Peyer's patch (tissue), 4 donors: ENCODE data around the gene BMF.

Source experiments
- POLR2A ChIP-seq, 2 donors: fragments of 450-650 bp; IDR thresholded peaks; one replicate each; pipeline ENCODE4 v1.5.1; 2017; ENCODE audit warnings: antibody characterized with exemption in 2 of 2, mild to moderate bottlenecking in 2 of 2, moderate library complexity in 2 of 2
- TF ChIP-seq, protein P1 (sequence below), 6 experiments: fragments of 450-650 bp in 4 of 6; fragments of 200-600 bp in 2 of 6; sonication (generic) in 1 of 6; IDR thresholded peaks; one replicate each; pipeline ENCODE4 v1.5.1; 2017 to 2019; ENCODE audit warnings: antibody characterized with exemption in 6 of 6, mild to moderate bottlenecking in 3 of 6, moderate library complexity in 1 of 6

DNA sequence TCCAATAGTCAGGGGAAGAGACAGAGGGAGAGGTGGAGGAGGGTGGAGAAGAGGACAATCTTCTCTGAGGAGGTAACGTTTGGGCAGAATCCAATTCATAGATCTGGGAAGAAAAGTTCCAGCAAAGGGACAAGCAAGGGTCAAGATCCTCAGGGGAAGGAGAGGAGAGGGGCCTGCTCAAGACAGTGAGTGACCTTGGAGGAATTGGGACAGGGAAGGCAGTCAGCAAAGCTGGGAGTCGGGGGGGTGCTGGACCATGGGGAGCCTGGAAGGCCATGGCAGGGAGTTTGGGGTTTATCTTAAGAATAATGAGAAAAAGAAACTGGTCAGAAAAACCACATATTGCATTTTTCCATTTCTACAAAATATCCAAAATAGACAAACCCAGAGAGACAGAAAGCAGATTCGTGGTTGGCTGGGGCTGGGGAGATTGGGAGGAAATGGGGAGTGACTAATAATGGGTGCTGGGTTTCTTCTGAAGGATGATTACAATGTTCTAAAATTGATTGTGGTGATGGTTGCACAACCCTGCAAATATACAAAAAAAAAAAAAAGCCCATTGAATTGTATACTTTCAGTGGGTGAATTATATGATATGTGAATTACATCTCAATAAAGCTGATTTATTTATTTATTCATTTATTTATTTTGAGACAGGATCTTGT is 50.1 kb downstream of the BMF start:
- TF ChIP-seq, protein P1, sequence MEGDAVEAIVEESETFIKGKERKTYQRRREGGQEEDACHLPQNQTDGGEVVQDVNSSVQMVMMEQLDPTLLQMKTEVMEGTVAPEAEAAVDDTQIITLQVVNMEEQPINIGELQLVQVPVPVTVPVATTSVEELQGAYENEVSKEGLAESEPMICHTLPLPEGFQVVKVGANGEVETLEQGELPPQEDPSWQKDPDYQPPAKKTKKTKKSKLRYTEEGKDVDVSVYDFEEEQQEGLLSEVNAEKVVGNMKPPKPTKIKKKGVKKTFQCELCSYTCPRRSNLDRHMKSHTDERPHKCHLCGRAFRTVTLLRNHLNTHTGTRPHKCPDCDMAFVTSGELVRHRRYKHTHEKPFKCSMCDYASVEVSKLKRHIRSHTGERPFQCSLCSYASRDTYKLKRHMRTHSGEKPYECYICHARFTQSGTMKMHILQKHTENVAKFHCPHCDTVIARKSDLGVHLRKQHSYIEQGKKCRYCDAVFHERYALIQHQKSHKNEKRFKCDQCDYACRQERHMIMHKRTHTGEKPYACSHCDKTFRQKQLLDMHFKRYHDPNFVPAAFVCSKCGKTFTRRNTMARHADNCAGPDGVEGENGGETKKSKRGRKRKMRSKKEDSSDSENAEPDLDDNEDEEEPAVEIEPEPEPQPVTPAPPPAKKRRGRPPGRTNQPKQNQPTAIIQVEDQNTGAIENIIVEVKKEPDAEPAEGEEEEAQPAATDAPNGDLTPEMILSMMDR (IDR thresholded peaks at IDR 0.05), result no peak
- no peak for TF ChIP-seq POLR2A (IDR thresholded peaks at IDR 0.05)
